ENCODE data around the gene TBC1D22A.

- TF ChIP-seq CTCF (IDR thresholded peaks at IDR 0.05 in 4 of 5, conservative IDR thresholded peaks at IDR 0.05 in 1 of 5) (no peak), POLR2A (IDR thresholded peaks at IDR 0.05) (no peak)
Measured at GRCh38 chr22:47093720-47094119, 331.3 kb downstream of the TBC1D22A start.

All from gastrocnemius medialis (tissue), 4 donors.